T-helper 1 cell treated with Interleukin-12 subunit alpha and Interleukin-12 subunit beta and Interleukin-4 antibody, amounts not matched to agents 30 μg/mL and 1 μg/mL, for 36 hours (primary cell): ENCODE data around the gene USP7.

Experiments used
- H3K27ac Mint-ChIP-seq: one replicate; pipeline ENCODE4 v1.8.0; 2021; ENCODE audit warnings: mild to moderate bottlenecking, mixed read lengths
- H3K27me3 Mint-ChIP-seq: one replicate; pipeline ENCODE4 v1.8.0; 2021; ENCODE audit warnings: low read depth, mixed read lengths
- H3K36me3 Mint-ChIP-seq: one replicate; pipeline ENCODE4 v1.8.0; 2021; ENCODE audit warnings: low read depth, mixed read lengths
- H3K4me1 Mint-ChIP-seq: one replicate; pipeline ENCODE4 v1.8.0; 2021; ENCODE audit warnings: low read depth, mixed read lengths
- H3K4me3 Mint-ChIP-seq: one replicate; pipeline ENCODE4 v1.8.0; 2021; ENCODE audit warnings: mild to moderate bottlenecking, moderate library complexity, mixed read lengths
- H3K9me3 Mint-ChIP-seq: one replicate; pipeline ENCODE4 v1.8.0; 2021; ENCODE audit warnings: mixed read lengths

The USP7 gene

DNA sequence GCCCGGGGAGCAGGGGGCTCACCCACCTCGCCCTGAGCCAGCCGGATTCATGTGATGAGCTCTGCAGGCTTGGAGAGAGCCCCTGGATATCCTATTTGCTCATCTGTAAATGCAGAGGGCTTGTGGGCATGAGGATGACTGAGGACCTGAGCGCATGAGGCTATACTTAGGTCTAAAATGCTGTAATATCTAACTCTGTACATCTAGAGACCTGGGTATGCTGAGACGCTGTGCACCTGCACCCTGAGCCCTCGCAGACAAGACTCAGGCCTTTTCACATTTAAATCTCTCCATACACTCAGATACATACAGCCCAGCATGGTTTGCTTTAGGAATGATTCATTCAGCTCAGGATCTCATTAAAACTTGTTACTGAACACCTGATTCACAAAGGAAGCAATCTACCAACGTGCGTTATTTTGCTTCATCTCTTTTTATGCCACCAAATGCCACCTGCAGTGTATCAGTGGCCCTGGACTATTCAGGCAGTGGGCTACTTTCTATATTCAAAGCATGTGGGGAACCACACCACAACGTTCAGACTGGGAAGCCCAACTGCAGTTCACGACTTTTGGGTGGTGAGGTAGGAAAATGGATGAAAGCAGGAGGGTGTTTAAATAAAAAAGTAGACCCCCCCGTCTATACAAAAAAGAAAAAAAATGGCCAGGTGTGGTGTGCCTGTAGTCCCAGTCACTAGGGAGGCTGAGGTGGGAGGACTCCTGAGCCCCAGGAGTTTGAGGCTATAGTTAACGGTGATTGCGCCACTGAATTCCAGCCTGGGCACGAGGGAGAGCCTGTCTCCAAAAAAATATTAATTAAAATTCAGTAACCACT is 12.0 kb downstream of the USP7 start:
- H3K27me3 Mint-ChIP-seq: no peaks in the 10 kb centered on the region
- H3K27ac Mint-ChIP-seq: no peak overlapping the region
- no peaks in the 10 kb centered on the region for H3K36me3 Mint-ChIP-seq
- H3K9me3 Mint-ChIP-seq: no peaks in the 10 kb centered on the region
- peaks cover 61% of the 10 kb centered on the region for H3K4me1 Mint-ChIP-seq
- no peak overlapping the region for H3K4me3 Mint-ChIP-seq

DNA sequence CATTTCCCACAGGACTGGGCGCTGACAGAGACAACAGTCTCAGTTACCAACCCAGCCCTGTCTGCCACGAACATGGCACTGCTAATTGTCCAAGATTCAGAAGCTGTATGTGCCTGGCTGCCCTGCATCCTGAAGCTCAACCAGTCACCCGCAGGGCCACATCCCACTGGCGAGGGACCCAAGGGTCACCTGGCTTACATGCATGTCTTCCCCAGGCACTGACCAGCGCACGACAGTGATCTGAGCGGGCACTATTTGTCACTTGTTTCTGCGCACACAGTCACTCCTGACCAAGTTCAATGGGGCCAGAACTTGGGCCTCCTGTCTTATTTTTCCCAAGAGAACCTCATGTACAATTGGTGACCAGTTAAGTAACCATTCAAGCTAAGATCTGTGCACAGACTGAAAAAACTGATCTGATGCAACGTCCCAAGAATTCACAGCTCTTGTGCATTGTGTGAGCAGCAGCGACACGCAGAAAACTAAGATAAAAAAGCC is 13.1 kb downstream of the USP7 start:
- Mint-ChIP-seq H3K4me1 (peaks cover 63% of the 10 kb centered on the region), H3K27ac (no peak overlapping the region), H3K4me3 (no peak overlapping the region), H3K9me3 (no peaks in the 10 kb centered on the region), H3K27me3 (no peaks in the 10 kb centered on the region), H3K36me3 (no peaks in the 10 kb centered on the region)

DNA sequence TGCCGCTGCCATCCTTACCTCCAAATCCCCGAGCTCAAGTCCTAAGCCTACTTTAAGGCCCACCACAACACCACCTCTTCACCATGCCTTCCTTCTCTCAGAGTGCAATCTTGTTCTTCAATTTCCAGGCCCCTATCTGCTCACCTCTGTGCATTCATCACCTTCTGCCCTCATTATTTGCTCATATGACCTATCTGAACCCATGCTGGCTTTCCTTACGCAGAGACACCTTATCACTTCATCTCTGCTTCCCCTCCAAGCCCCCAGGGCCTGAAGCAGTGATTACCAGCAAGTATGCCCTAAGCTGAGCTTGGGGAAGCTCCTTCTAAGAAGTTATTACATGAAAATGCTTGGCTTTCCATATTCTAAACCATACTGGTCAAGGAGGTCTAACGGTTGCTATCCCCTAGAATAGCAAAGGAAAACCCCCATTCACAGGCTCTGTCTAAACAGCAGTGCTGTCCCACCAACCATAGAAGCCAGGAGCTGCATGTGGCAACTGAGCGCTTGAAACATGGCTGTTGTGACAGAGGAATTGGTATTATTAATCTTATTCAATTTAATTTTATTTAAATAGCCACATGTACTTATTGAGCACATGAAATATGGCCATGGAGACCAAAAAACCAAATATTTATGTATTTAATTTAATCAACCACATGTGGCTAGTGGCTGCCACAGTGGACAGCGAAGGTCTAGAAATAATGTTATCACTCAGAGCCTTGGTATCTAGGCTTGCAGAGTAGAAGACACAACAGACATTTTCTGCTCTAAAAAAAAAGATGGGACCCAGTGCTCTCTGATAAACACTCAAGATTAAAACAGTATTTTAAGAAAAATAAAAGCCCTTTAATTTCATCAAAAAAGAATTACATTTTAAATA is 13.9 kb downstream of the USP7 start:
- Mint-ChIP-seq H3K27ac (peak overlapping the region; percentile 18), H3K27me3 (no peaks in the 10 kb centered on the region), H3K4me1 (peaks cover 71% of the 10 kb centered on the region), H3K9me3 (no peaks in the 10 kb centered on the region), H3K4me3 (no peak overlapping the region), H3K36me3 (no peaks in the 10 kb centered on the region)

DNA sequence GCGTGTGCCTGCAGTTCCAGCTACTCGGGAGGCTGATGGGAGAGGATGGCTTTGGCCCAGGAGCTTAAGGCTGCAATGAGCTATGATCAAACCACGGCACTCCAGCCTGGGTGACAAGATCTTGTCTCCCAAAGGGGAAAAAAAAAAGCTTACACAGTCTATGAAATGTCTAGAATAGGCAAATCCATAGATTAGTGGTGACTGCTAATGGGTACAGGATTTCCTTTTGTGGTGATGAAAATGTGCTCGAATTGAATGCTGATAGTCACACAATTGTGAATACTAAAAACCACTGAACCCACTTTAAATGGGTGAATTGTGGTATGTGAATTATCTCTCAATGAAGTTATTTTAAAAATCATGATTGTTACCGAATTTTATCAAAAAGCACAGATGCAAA is 14.9 kb downstream of the USP7 start:
- Mint-ChIP-seq H3K36me3 (no peaks in the 10 kb centered on the region), H3K27ac (no peak overlapping the region), H3K27me3 (no peaks in the 10 kb centered on the region), H3K9me3 (no peaks in the 10 kb centered on the region), H3K4me3 (no peak overlapping the region), H3K4me1 (peaks cover 78% of the 10 kb centered on the region)

DNA sequence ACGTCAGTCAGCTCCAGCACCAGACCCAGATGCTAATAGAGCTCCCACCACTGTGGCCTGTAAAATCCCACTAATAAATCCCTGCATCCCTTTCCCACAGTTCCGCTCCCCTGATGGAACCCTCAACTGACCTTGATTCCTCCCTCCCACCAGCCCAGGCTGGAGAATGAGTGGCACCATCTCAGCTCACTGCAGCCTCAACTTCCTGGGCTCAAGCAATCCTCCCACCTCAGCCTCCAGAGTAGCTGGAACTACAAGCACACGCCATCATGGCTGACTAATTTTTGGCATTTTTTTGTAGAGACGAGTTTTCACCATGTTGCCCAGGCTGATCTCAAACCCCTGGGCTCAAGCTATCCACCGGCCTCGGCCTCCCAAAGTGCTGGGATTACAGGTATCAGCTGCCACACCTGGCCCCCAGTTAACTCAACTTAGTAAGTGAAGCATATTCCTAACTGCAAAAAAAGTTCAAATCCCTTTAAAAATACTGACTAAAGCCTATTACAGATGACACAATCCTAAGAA is 15.6 kb downstream of the USP7 start:
- Mint-ChIP-seq H3K27ac (peak overlapping the region; percentile 15), H3K27me3 (no peaks in the 10 kb centered on the region), H3K36me3 (no peaks in the 10 kb centered on the region), H3K4me3 (no peak overlapping the region), H3K4me1 (peaks cover 81% of the 10 kb centered on the region), H3K9me3 (no peaks in the 10 kb centered on the region)

DNA sequence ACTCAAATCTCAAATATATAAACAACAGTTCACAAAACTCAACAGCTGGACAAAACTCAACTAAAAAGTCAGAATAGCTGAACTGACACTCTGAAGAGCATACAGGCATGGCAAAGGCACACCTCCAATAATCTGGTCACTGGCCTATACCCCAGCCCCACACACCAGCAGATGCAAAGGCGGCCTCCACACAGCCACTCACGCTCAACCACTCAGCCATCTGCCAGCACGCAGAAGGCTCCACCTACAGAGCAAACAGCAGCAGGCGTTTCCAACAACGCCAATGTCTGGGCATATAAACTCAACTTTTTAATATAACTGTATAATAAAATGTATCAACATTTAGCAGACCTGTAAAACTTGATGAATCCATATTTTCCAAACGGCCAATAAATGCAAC is 17.2 kb downstream of the USP7 start:
- Mint-ChIP-seq H3K4me1 (peaks cover 73% of the 10 kb centered on the region), H3K27ac (no peak overlapping the region), H3K4me3 (no peak overlapping the region), H3K27me3 (no peaks in the 10 kb centered on the region), H3K9me3 (no peaks in the 10 kb centered on the region), H3K36me3 (no peaks in the 10 kb centered on the region)

DNA sequence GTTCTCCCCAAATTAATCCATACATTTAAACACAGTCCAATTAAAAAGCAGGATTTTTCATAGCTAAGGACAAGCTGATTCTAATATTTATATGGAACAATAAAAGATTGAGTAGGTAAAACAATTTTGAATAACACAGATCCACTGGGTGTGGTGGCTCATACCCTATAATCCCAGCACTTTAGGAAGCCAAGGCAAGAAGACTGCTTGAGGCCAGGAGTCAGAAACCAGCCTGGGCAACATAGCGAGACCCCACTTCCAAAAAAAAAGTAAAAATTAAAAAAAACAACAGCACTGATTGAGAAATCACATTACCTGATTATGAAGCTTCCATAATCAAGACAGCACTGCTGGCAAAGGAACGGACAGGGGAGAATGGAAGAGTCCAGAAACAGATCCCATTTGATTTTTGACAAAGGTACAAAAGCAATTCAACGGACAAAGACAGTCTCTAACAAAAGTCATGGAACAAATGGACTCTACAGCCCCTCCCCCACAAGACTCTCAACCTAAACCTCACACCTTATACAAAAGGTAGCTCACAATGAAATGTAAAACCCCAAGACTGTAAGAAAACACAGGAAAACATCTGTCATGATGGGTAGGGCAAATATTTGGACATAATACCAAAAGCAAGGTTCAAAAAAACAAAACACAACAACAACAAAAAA is 17.9 kb downstream of the USP7 start:
- no peaks in the 10 kb centered on the region for H3K9me3 Mint-ChIP-seq
- H3K4me3 Mint-ChIP-seq: no peak overlapping the region
- no peaks in the 10 kb centered on the region for H3K36me3 Mint-ChIP-seq
- H3K27me3 Mint-ChIP-seq: no peaks in the 10 kb centered on the region
- no peak overlapping the region for H3K27ac Mint-ChIP-seq
- peaks cover 67% of the 10 kb centered on the region for H3K4me1 Mint-ChIP-seq

DNA sequence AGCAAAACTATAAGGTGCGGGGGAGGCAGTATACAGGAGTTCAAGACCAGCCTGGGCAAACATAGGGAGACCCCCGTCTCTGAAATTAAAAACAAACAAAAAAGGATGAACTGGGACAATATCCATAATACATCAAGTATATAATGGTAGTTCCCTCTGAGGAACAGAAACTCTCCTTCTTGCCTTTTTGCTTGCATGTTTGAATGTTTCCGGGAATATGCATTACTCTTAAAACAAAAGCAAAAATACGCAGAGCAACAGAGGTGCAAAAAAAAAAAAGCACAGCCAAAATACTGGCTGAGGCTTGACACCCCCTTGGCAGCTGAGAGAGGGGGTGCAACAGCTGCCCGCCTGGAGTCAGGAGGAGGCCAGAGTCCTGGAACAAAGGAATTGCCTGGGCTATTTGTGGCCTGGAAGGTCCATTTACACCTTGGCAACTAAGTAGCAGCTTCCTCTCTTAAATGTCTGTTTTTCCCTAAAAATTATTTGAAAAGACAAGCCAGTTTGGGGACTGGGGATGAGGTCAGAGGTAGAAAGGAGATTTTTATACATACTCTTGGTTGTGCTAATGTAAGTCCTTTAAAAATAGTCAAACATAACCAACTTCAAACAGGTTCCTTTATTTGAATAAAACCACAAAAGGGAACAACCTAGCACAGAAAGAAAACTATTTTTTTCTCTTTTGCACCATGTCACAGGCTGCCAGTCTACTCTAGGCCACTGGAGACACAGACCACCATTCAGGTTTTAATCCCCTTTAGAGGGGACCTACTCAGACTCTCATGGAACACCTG is 19.5 kb downstream of the USP7 start:
- Mint-ChIP-seq H3K36me3 (peaks cover 3% of the 10 kb centered on the region), H3K4me1 (peaks cover 66% of the 10 kb centered on the region), H3K27ac (peak overlapping the region; percentile 67), H3K27me3 (no peaks in the 10 kb centered on the region), H3K4me3 (peak overlapping the region; percentile 32), H3K9me3 (no peaks in the 10 kb centered on the region)

DNA sequence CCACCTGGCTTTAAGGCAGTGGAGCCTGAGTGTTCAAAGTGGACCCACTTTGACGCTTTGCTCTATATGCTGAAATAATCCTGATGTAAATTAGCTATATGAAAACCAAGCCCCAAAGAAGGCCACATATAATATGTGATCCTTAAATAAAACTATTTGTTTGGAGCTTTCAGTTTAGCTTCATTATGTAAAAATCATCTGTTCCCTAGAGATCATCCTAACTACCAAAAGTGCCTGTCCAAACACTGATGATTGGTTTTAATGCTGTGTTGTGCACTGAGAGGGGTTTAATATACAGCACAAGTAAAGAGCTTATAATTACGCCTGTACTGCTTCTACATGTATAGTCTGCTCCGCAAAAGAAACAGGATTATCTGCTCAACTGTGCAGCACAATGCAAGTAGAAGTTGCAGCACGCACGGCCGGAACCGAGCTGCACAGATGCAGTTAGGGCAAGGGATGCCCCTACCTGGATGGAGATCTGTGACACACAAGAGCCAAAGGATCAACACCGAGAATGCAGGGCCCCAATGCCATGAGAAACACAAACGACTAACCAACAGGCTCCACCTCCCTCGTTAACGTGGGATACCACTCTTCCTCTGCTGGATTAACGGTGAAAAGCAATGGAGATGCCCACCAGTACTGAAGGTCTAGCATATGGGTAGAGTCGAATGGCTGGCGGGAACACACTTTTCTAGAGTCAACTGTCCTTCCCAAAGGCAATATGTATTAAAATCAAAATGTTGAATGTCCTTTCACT is 20.5 kb downstream of the USP7 start:
- no peak overlapping the region for H3K27ac Mint-ChIP-seq
- no peaks in the 10 kb centered on the region for H3K9me3 Mint-ChIP-seq
- peaks cover 64% of the 10 kb centered on the region for H3K4me1 Mint-ChIP-seq
- H3K4me3 Mint-ChIP-seq: no peak overlapping the region
- peaks cover 3% of the 10 kb centered on the region for H3K36me3 Mint-ChIP-seq
- no peaks in the 10 kb centered on the region for H3K27me3 Mint-ChIP-seq

DNA sequence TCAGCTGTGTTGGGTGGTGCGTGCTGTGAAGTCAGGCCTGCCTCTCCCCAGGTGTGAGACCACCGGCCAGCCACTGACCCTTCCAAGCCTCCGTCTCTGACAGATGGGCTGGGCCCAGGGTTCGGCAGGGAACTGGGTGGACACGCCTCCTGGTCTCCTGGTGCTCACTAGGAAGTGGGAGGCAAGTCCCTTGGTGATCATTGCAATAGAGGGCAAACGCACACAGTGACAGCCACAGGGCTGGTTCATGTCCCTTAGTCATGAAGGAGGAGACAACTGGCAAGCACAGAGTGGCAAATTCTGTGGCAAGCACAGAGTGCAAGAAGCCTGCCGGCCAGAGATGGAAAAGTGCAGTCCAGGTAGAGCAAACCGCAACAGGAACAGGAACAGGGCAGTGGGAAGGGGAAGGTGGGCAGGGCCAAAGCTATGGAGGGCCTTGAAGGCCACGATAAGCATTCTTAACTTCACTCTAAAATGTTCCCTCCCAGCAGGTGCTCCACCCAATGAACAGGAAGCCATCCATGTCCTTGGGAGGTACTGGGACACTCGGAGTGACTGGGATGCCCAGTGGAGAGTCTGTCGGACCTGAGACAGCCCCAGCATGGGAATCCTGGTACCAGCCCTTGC is 21.9 kb downstream of the USP7 start:
- Mint-ChIP-seq H3K9me3 (no peaks in the 10 kb centered on the region), H3K27ac (no peak overlapping the region), H3K4me1 (peaks cover 65% of the 10 kb centered on the region), H3K27me3 (no peaks in the 10 kb centered on the region), H3K36me3 (peaks cover 3% of the 10 kb centered on the region), H3K4me3 (no peak overlapping the region)

DNA sequence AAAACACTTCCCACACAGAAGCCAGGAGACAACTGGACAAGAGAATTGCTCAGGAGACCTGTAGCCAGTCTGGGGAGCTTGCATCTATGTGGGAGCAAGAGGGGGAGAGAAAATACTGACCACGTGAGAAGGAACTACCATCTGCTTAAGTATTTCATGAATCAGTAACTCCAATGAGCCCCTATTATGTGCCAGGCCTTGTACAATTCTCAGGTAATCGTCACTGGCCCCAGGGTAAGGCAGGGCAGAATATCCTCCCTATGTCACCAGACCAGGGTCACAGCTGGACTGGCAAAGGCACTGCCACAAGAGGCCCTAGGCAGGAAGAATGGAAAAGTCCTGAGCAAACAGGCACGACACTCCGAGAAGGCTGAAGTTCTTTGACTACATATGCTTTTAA is 25.9 kb downstream of the USP7 start:
- Mint-ChIP-seq H3K4me1 (peaks cover 46% of the 10 kb centered on the region), H3K27ac (no peak overlapping the region), H3K36me3 (peaks cover 3% of the 10 kb centered on the region), H3K9me3 (no peaks in the 10 kb centered on the region), H3K27me3 (no peaks in the 10 kb centered on the region), H3K4me3 (no peak overlapping the region)

DNA sequence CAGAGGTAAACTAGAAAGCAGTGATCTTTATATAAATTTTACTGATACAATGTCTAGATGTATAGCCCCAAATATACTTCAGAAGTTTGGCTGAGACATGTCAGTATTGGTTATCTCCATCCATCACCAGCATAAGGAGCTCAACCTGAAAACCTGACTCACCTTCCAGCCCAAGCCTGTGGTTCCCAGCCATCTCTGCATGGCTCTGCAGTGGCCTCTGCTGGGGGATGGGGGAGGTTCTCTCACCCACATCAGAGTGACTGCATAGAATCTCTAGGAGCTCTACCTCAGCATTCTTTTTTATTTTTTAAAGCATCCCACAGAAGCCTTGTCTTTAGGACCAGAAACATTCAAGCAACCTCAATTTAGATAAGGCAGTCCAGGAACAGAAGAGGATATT is 27.3 kb downstream of the USP7 start:
- H3K4me1 Mint-ChIP-seq: peaks cover 46% of the 10 kb centered on the region
- no peaks in the 10 kb centered on the region for H3K27me3 Mint-ChIP-seq
- H3K9me3 Mint-ChIP-seq: no peaks in the 10 kb centered on the region
- peak overlapping the region; percentile 42 for H3K27ac Mint-ChIP-seq
- H3K36me3 Mint-ChIP-seq: peaks cover 3% of the 10 kb centered on the region
- H3K4me3 Mint-ChIP-seq: no peak overlapping the region

DNA sequence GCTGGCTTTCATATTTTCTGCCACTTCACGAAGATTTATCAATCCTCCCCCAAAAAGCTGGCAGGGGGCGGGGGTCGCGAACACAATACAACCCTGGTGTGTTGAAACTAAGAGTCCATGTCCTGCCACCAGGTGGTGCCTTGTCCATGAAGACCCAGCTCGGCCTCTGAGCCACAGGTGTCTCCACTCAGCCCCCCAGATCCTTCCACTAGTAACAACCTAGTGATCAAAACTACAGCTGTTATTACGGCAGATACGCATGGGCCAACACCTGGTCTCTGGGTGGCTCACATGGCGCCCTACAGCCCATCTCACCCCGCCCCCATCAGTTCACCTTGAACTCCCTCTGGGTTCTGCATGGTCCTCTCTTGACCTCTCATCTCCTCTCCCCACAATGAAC is 27.7 kb downstream of the USP7 start:
- peaks cover 46% of the 10 kb centered on the region for H3K4me1 Mint-ChIP-seq
- H3K27me3 Mint-ChIP-seq: no peaks in the 10 kb centered on the region
- no peaks in the 10 kb centered on the region for H3K9me3 Mint-ChIP-seq
- peaks cover 3% of the 10 kb centered on the region for H3K36me3 Mint-ChIP-seq
- H3K4me3 Mint-ChIP-seq: no peak overlapping the region
- H3K27ac Mint-ChIP-seq: peak overlapping the region; percentile 42
